ENCODE data around the gene LRP1.

DNA sequence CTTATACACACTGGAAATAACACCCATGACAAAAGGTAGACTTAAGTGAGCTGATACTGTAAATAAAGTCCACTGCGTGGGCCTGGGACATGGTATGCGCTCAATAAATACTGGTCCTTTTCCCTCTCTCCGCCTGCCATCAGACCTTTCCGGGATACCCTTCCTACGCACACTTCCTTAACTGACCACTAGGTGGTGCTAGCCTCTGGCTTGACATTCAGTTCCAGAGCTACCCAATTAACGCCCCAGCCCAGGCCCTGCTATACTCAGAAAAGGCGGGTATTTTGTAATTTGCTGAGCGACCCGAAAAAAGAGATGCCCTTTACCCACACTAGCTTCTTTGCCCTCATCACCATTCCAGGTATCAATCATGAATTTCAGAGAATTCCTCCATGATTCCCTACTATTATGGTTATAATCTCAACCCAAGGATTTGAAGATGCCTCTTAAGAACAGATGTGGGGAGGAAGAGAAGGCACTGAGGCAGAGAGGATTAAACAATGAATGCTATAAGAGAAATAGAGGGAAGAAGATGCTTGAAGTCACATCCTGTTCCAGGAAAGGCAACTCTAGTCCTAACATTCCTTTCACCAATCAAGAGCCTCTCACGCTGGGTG lies 3.9 kb upstream of the LRP1 start:
- TF ChIP-seq EZH2 (IDR thresholded peaks at IDR 0.05) = no peak
- no peak for TF ChIP-seq POLR2AphosphoS5 (IDR thresholded peaks at IDR 0.05; ENCODE audit: borderline replicate concordance, low read depth, low read length)

Measured in SK-N-MC (cell line).